PC-3 (cell line): ENCODE data around the gene UMODL1. TPM values are rescaled to one million over a fixed set of nuclear protein-coding genes. Genes with fewer than 3 reads are reported as not detected.

Experiments used
- ATAC-seq: fragments of 200-7000 bp; cut with Tn5 transposase; 2 replicates; pipeline ENCODE4 v1.9.1; 2020; ENCODE audit warnings: mild to moderate bottlenecking, moderate library complexity
- BruUV-seq: library from RNA; stranded (reverse); fragments of 400-500 nt; replicated peaks from 2 replicates; lab custom pipeline; 2021; lab: Mats Ljungman, UMichigan
- CTCF ChIA-PET: fragments of 300-600 bp; sonication (Branson Sonifier 250); formaldehyde crosslinking; loops from one replicate; lab custom pipeline; 2022; ENCODE audit warnings: antibody characterized with exemption; lab: Charles Lee
- POLR2A ChIA-PET: fragments of 300-600 bp; sonication (Branson Sonifier 250); formaldehyde crosslinking; loops from one replicate; lab custom pipeline; 2022; ENCODE audit warnings: antibody characterized with exemption; ENCODE audit not compliant: unreplicated experiment; lab: Charles Lee
- DNase-seq: peaks from one replicate; pipeline ENCODE4 v3.0.0-alpha.2; 2015
- H2AFZ ChIP-seq: fragments of 300-600 bp; sonication (generic); 2 replicates; pipeline ENCODE4 v1.6.0; 2016; ENCODE audit warnings: antibody characterized with exemption, low read length
- H3F3A ChIP-seq: fragments of 300-600 bp; sonication (generic); one replicate; pipeline ENCODE4 v1.6.0; 2017; ENCODE audit warnings: antibody characterized with exemption, low read length, control low read depth, mild to moderate bottlenecking; ENCODE audit not compliant: unreplicated experiment
- H3K27ac ChIP-seq: fragments of 300-600 bp; sonication (generic); 2 replicates; pipeline ENCODE4 v1.5.1; 2016; ENCODE audit warnings: mild to moderate bottlenecking, low read length
- H3K27me3 ChIP-seq: fragments of 300-600 bp; sonication (generic); 2 replicates; pipeline ENCODE4 v1.6.1; 2016; ENCODE audit warnings: low read length, mixed read lengths
- H3K36me3 ChIP-seq: fragments of 300-600 bp; sonication (generic); 2 replicates; pipeline ENCODE4 v1.6.1; 2016; ENCODE audit warnings: low read depth, mixed run types, low read length, mixed read lengths
- H3K4me1 ChIP-seq: fragments of 300-600 bp; sonication (generic); 2 replicates; pipeline ENCODE4 v1.5.1; 2016; ENCODE audit warnings: low read length; ENCODE audit not compliant: insufficient read depth
- H3K4me2 ChIP-seq: fragments of 300-600 bp; sonication (generic); 2 replicates; pipeline ENCODE4 v1.6.0; 2016; ENCODE audit warnings: low read length
- H3K4me3 ChIP-seq: fragments of 300-600 bp; sonication (generic); 2 replicates; pipeline ENCODE4 v1.5.1; 2016; ENCODE audit warnings: mild to moderate bottlenecking, low read length, mixed read lengths
- H3K79me2 ChIP-seq: fragments of 300-600 bp; sonication (generic); 2 replicates; pipeline ENCODE4 v1.6.1; 2017; ENCODE audit warnings: low read length, mixed read lengths
- H3K9ac ChIP-seq: fragments of 300-600 bp; sonication (generic); 2 replicates; pipeline ENCODE4 v1.6.0; 2016; ENCODE audit warnings: mild to moderate bottlenecking, low read length
- H3K9me2 ChIP-seq: fragments of 300-600 bp; sonication (generic); replicated peaks from 2 replicates; pipeline ENCODE4 v1.6.1; 2016; ENCODE audit warnings: mixed run types, low read length, mixed read lengths
- H3K9me3 ChIP-seq: fragments of 300-600 bp; sonication (generic); 2 replicates; pipeline ENCODE4 v1.6.1; 2016; ENCODE audit warnings: low read length, mixed read lengths
- H4K20me1 ChIP-seq: fragments of 300-600 bp; sonication (generic); 2 replicates; pipeline ENCODE4 v1.6.1; 2016; ENCODE audit warnings: low read length, mixed read lengths
- EZH2 ChIP-seq: fragments of 300-600 bp; sonication (generic); IDR thresholded peaks from one replicate; pipeline ENCODE4 v1.6.1; 2017; ENCODE audit warnings: antibody characterized with exemption, mild to moderate bottlenecking, low read length; ENCODE audit not compliant: unreplicated experiment
- EZH2phosphoT487 ChIP-seq: fragments of 300-600 bp; sonication (generic); IDR thresholded peaks from 2 replicates; pipeline ENCODE4 v1.6.1; 2018; ENCODE audit warnings: mild to moderate bottlenecking, antibody characterized with exemption, low read length, borderline replicate concordance
- intact Hi-C: fragments of 100-400 bp; cut with micrococcal nuclease; formaldehyde crosslinking; loops from 2 replicates; pipeline ENCODE4 v1.9.0; 2023
- total RNA-seq: library from RNA; depleted of rRNA; stranded (reverse); fragments of >200 nt; gene quantifications from 2 replicates; pipeline ENCODE4 v1.2.3, GENCODE V29; 2014
- TF ChIP-seq, protein P1 (sequence below): fragments of 300-600 bp; sonication (generic); conservative IDR thresholded peaks from 2 replicates; pipeline ENCODE4 v1.5.1; 2017; ENCODE audit warnings: antibody characterized with exemption, low read depth, mild to moderate bottlenecking, low read length

UMODL1 gene
- total RNA-seq, 1 experiment from 2014 or later, result not detected

DNA sequence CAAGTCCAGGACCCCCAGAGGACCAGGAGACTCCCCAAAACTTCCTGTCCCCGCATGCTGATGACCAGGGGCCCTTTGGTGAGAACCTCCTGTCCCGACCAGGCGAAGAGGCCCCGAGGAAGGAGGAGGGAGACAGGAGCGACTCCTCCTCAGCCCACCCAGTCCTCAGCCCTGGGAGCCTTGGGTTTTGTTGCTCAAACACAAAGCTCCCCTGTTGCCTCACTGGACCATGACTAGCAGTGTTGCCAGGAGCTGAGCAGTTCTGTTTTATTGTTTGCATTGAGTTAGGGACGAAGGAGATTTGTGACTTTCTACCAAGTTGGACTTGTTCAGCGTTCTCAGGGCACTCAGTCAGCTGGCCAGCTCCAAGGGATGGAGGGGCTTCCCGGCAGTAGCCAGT lies 10.0 kb downstream of the UMODL1 start:
- no peak overlapping the region for H3K4me2 ChIP-seq
- TF ChIP-seq EZH2 (no peak), EZH2phosphoT487 (no peak)
- TF ChIP-seq, protein P1, sequence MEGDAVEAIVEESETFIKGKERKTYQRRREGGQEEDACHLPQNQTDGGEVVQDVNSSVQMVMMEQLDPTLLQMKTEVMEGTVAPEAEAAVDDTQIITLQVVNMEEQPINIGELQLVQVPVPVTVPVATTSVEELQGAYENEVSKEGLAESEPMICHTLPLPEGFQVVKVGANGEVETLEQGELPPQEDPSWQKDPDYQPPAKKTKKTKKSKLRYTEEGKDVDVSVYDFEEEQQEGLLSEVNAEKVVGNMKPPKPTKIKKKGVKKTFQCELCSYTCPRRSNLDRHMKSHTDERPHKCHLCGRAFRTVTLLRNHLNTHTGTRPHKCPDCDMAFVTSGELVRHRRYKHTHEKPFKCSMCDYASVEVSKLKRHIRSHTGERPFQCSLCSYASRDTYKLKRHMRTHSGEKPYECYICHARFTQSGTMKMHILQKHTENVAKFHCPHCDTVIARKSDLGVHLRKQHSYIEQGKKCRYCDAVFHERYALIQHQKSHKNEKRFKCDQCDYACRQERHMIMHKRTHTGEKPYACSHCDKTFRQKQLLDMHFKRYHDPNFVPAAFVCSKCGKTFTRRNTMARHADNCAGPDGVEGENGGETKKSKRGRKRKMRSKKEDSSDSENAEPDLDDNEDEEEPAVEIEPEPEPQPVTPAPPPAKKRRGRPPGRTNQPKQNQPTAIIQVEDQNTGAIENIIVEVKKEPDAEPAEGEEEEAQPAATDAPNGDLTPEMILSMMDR, result no peak
- H3K36me3 ChIP-seq, result no peaks in the 10 kb centered on the region
- BruUV-seq, result no TSS peak
- no peak overlapping the region for H3K4me3 ChIP-seq
- no peaks in the 10 kb centered on the region for H3K27me3 ChIP-seq
- POLR2A ChIA-PET, result no interaction called here
- H3F3A ChIP-seq, result no peaks in the 10 kb centered on the region
- no peaks in the 10 kb centered on the region for H4K20me1 ChIP-seq
- H2AFZ ChIP-seq, result no peak overlapping the region
- no peaks in the 10 kb centered on the region for H3K79me2 ChIP-seq
- intact Hi-C loops, result no loop called here
- CTCF ChIA-PET, result no interaction called here
- no peaks in the 10 kb centered on the region for H3K9me3 ChIP-seq
- DNase-seq (no peak), ATAC-seq (peak; percentile 52)
- no peaks in the 10 kb centered on the region for H3K9me2 ChIP-seq
- H3K4me1 ChIP-seq, result peaks cover 5% of the 10 kb centered on the region
- no peak overlapping the region for H3K9ac ChIP-seq
- no peak overlapping the region for H3K27ac ChIP-seq

DNA sequence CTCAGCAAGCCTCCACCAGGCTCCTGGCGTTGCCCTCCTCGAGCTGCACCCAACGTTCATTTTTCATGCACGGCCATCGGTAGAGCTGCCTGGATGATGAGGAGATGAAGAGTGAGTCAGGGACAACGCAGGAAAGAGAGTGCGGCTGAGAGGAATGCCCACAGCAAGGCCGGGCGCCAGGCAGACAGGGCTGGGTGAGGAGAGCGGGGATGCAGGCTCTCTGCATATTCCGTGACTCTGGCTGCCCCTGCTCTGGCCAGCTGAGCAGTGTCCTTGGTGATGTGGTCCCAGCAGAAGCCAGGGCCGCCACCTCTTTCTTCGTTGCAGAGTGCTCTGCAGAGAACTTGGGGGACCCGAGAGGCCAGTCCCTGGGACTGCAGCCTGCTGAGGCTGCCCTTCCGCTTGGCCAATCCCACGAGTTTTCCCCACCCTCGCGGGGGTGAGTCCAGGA lies 10.8 kb downstream of the UMODL1 start:
- no peak overlapping the region for H3K4me2 ChIP-seq
- no peak overlapping the region for H2AFZ ChIP-seq
- H3K9ac ChIP-seq, result no peak overlapping the region
- ATAC-seq, result no peak
- TF ChIP-seq EZH2 (no peak), EZH2phosphoT487 (no peak)
- TF ChIP-seq, protein P1, result no peak
- DNase-seq, result no peak
- no peak overlapping the region for H3K4me3 ChIP-seq
- H3K79me2 ChIP-seq, result no peaks in the 10 kb centered on the region
- ChIA-PET CTCF (no interaction called here), POLR2A (no interaction called here)
- BruUV-seq, result no TSS peak
- no peaks in the 10 kb centered on the region for H3K36me3 ChIP-seq
- H3K9me2 ChIP-seq, result no peaks in the 10 kb centered on the region
- intact Hi-C loops, result no loop called here
- H3K27ac ChIP-seq, result no peak overlapping the region
- H3K9me3 ChIP-seq, result no peaks in the 10 kb centered on the region
- peaks cover 9% of the 10 kb centered on the region for H3K4me1 ChIP-seq
- no peaks in the 10 kb centered on the region for H4K20me1 ChIP-seq
- H3F3A ChIP-seq, result no peaks in the 10 kb centered on the region
- H3K27me3 ChIP-seq, result no peaks in the 10 kb centered on the region

DNA sequence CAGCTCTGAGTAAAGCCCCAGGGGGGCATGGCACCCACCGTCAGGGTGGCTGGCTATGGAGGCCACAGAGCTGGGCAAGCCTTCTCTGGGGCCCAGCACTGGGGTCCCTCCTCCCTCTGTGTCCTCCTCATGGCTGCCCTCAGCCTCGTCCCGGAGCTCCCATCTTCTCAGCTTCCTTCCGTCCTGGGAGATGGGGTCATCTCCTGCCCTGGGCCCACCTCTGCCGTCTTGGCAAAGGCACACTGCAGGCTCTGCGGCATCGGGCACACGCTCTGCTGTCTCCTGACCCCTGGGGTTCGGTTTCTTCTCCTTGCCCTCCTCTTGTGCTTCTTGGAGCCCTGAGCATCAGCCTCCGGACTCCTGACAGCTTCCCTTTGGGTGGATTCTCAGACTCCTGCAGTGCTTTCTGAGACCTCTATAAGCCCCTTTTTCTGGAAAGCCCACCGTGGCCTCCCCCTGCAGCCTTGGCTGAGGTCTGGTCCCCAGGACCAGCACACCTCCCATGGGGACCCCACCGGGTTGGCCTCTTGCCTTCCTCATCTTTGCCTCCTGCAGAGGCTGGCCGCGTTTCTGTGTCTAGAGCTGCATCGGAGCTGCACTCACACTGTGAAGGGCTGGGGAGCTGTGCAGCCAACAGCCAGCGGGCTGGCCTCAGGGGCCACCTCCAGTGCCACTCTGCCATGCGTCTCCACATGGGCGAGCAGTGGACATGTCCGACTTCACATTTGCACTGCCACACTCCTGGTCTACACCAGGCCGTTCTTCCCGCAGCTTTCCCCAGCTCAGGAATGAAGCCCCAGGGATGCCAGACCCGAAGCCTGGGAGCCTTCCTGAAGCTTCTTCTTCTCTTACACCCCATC lies 11.6 kb downstream of the UMODL1 start:
- Histone ChIP-seq H4K20me1 (no peaks in the 10 kb centered on the region), H3K4me3 (no peak overlapping the region), H3K79me2 (no peaks in the 10 kb centered on the region), H3K27ac (no peak overlapping the region), H3K36me3 (no peaks in the 10 kb centered on the region), H3F3A (no peaks in the 10 kb centered on the region), H3K4me2 (no peak overlapping the region), H3K4me1 (peaks cover 9% of the 10 kb centered on the region), H3K27me3 (no peaks in the 10 kb centered on the region), H3K9ac (no peak overlapping the region), H3K9me3 (no peaks in the 10 kb centered on the region), H3K9me2 (no peaks in the 10 kb centered on the region), H2AFZ (no peak overlapping the region)
- intact Hi-C loops, result no loop called here
- ATAC-seq (no peak), DNase-seq (no peak)
- ChIA-PET CTCF (interaction anchor here (0.6 kb wide), 1 partner anchor 301 kb away, joined by 3 read pairs; no protein-coding TSS in a partner anchor), POLR2A (no interaction called here)
- no TSS peak for BruUV-seq
- TF ChIP-seq, protein P1, result no peak
- TF ChIP-seq EZH2, result no peak
- TF ChIP-seq EZH2phosphoT487, result no peak
